K562 (cell line): Measurements from ENCODE around the gene TPBGL. TPM values are rescaled to one million over a fixed set of nuclear protein-coding genes. Genes with fewer than 3 reads are reported as not detected.

Experiments
- ATAC-seq: fragments of 200-7000 bp; cut with Tn5 transposase; 3 replicates; pipeline ENCODE4 v1.9.1; 2020; ENCODE audit warnings: moderate library complexity
- BruUV-seq: library from RNA; stranded (reverse); fragments of 400-500 nt; replicated peaks from 2 replicates; lab custom pipeline; 2021; lab: Mats Ljungman, UMichigan
- CTCF ChIA-PET: fragments of 300-600 bp; formaldehyde crosslinking; extraction: SDS; loops from one replicate; lab custom pipeline; 2021; ENCODE audit warnings: low intra/inter-chr PET ratio; lab: Yijun Ruan, JAX
- POLR2A ChIA-PET: fragments of 300-600, 350-650 bp; sonication (Branson Sonifier 250); formaldehyde crosslinking; extraction: SDS; loops from one replicate; lab custom pipeline; 2021; ENCODE audit warnings: antibody characterized with exemption, inconsistent platforms; lab: Yijun Ruan, JAX
- DNase-seq, 4 experiments: peaks; one replicate each; pipeline versions ENCODE4 v3.0.0 to v3.0.0-alpha.2; 2011 to 2018; ENCODE audit warnings: low spot score in 3 of 4, mixed read lengths in 3 of 4; ENCODE audit errors: extremely low read depth in 1 of 4
- FAIRE-seq: peaks from 2 replicates; lab custom pipeline; 2011; peaks lifted over from hg19 to GRCh38; lab: Jason Lieb, UNC
- H2AFZ ChIP-seq: 2 replicates; pipeline ENCODE4 v1.6.0; 2011; ENCODE audit warnings: low read depth, low read length, control low read depth, inconsistent platforms
- H3K27ac ChIP-seq: fragments of 200-600 bp; 3 replicates; pipeline ENCODE4 v1.8.0; 2011; ENCODE audit warnings: low read depth, mild to moderate bottlenecking, control low read depth, inconsistent platforms, low read length, moderate library complexity, mixed read lengths; ENCODE audit errors: extremely low read depth
- H3K27me3 ChIP-seq, 2 experiments: fragments of 300-600 bp in 1 of 2; 2 replicates in 1 of 2; 3 replicates in 1 of 2; pipeline versions ENCODE4 v1.6.0 to v1.8.0; 2011; ENCODE audit warnings: inconsistent platforms in 2 of 2, low read length in 2 of 2, mild to moderate bottlenecking in 1 of 2, mixed read lengths in 1 of 2, moderate library complexity in 1 of 2; ENCODE audit not compliant: control insufficient read depth in 2 of 2, insufficient read depth in 2 of 2
- H3K36me3 ChIP-seq: fragments of 300-600 bp; 3 replicates; pipeline ENCODE4 v1.8.0; 2011; ENCODE audit warnings: mild to moderate bottlenecking, low read length, inconsistent platforms; ENCODE audit not compliant: control insufficient read depth, insufficient read depth
- H3K4me1 ChIP-seq, 2 experiments: fragments of 200-600 bp in 1 of 2; replicated peaks in 1 of 2; 2 replicates in 1 of 2; 3 replicates in 1 of 2; pipeline versions ENCODE4 v1.5.1 to v1.8.0; 2011; ENCODE audit warnings: inconsistent platforms in 2 of 2, low read length in 2 of 2, mild to moderate bottlenecking in 1 of 2, mixed read lengths in 1 of 2, moderate library complexity in 1 of 2; ENCODE audit not compliant: control insufficient read depth in 2 of 2, insufficient read depth in 2 of 2
- H3K4me2 ChIP-seq: 2 replicates; pipeline ENCODE4 v1.6.1; 2011; ENCODE audit warnings: low read length, control low read depth, inconsistent platforms, mixed read lengths; ENCODE audit not compliant: insufficient read depth
- H3K4me3 ChIP-seq: fragments of 200-600 bp; sonication (generic), shearing (Covaris generic); 2 replicates; pipeline ENCODE4 v1.5.1; 2016; ENCODE audit warnings: control low read depth, inconsistent platforms
- H3K79me2 ChIP-seq: fragments of 200-600 bp; 3 replicates; pipeline ENCODE4 v1.8.0; 2011; ENCODE audit warnings: low read length, inconsistent platforms; ENCODE audit not compliant: control insufficient read depth, insufficient read depth
- H3K9ac ChIP-seq, 2 experiments: 2 replicates each; pipeline versions ENCODE4 v1.6.0 to v1.6.1; 2011; ENCODE audit warnings: low read depth in 2 of 2, low read length in 2 of 2, control low read depth in 1 of 2, inconsistent platforms in 1 of 2, mild to moderate bottlenecking in 1 of 2, mixed read lengths in 1 of 2; ENCODE audit not compliant: insufficient read depth in 1 of 2
- H3K9me1 ChIP-seq: one replicate; pipeline ENCODE4 v1.6.0; 2011; ENCODE audit warnings: inconsistent platforms, mild to moderate bottlenecking, low read length, moderate library complexity; ENCODE audit not compliant: control insufficient read depth, insufficient read depth
- H3K9me3 ChIP-seq: replicated peaks from 2 replicates; pipeline ENCODE4 v1.5.1; 2011; ENCODE audit warnings: low read depth, low read length, inconsistent platforms; ENCODE audit not compliant: control insufficient read depth, insufficient read depth
- H4K20me1 ChIP-seq: replicated peaks from 2 replicates; pipeline ENCODE4 v1.6.1; 2011; ENCODE audit warnings: low read length, inconsistent platforms, mixed read lengths; ENCODE audit not compliant: control insufficient read depth, insufficient read depth
- ASH1L ChIP-seq: fragments of 450-650 bp; IDR thresholded peaks from 2 replicates; pipeline ENCODE4 v1.6.1; 2018; ENCODE audit warnings: borderline replicate concordance, mild to moderate bottlenecking, low read depth; ENCODE audit not compliant: partially characterized antibody
- ELF4 ChIP-seq: fragments of 450-650 bp; formaldehyde crosslinking; IDR thresholded peaks from 2 replicates; pipeline ENCODE4 v1.4.0; 2022; ENCODE audit warnings: missing genetic modification characterization
- GTF2F1 ChIP-seq: IDR thresholded peaks from 2 replicates; pipeline ENCODE4 v1.6.1; 2011; ENCODE audit warnings: low read depth, low read length, improper control_type of control experiment
- MITF ChIP-seq: IDR thresholded peaks from 2 replicates; pipeline ENCODE4 v1.6.1; 2014; ENCODE audit warnings: antibody characterized with exemption
- NBN ChIP-seq: fragments of 450-650 bp; IDR thresholded peaks from 2 replicates; pipeline ENCODE4 v1.6.1; 2016; ENCODE audit warnings: low read depth, mild to moderate bottlenecking
- SPI1 ChIP-seq: IDR thresholded peaks from 2 replicates; pipeline ENCODE4 v1.6.1; 2011; ENCODE audit warnings: low read depth, low read length, control low read depth, borderline replicate concordance
- SUPT5H ChIP-seq: fragments of 450-650 bp; IDR thresholded peaks from 2 replicates; pipeline ENCODE4 v1.6.1; 2016
- TAL1 ChIP-seq: fragments of 450-650 bp; IDR thresholded peaks from 2 replicates; pipeline ENCODE4 v1.6.1; 2016; ENCODE audit warnings: mild to moderate bottlenecking
- ZKSCAN1 ChIP-seq: fragments of 150-350 bp; IDR thresholded peaks from 2 replicates; pipeline ENCODE4 v1.6.1; 2016; ENCODE audit warnings: low read depth, low read length
- ZNF584 ChIP-seq: fragments of 200-800 bp; sonication (Bioruptor generic); IDR thresholded peaks from 2 replicates; pipeline ENCODE4 v1.6.1; 2016; ENCODE audit warnings: low read depth, mild to moderate bottlenecking, missing genetic modification characterization, missing compliant biosample characterization
- ZNF644 ChIP-seq: fragments of 200-800 bp; sonication (Bioruptor generic); IDR thresholded peaks from 2 replicates; pipeline ENCODE4 v1.6.1; 2016; ENCODE audit warnings: low read depth, missing genetic modification characterization, missing compliant biosample characterization
- ZNF696 ChIP-seq: fragments of 250-450 bp; sonication (Bioruptor Pico); conservative IDR thresholded peaks from 2 replicates; pipeline ENCODE4 v1.4.0; 2020; ENCODE audit warnings: mild to moderate bottlenecking, moderate library complexity
- WGBS: fragments of 100-300 bp; shearing (Covaris generic); methylation state at CpG from one replicate; pipeline ENCODE4 v1.1.6; 2016; ENCODE audit warnings: low coverage, mixed read lengths; ENCODE audit not compliant: insufficient coverage; ENCODE audit errors: missing lambda C conversion rate; 5-methylcytosine and 5-hydroxymethylcytosine counted together
- in situ Hi-C: fragments of 300-500 bp; cut with MboI; formaldehyde crosslinking; loops from 4 replicates; pipeline ENCODE4 v1.15.0; 2018; ENCODE audit warnings: inconsistent platforms, mixed read lengths
- intact Hi-C: fragments of 100-400 bp; cut with micrococcal nuclease; formaldehyde crosslinking; loops from 2 replicates; pipeline ENCODE4 v1.14.2; 2022
- polyA plus RNA-seq, 8 experiments: library from polyadenylated mRNA; depleted of rRNA in 4 of 8; stranded (reverse) in 5 of 8; unstranded in 3 of 8; fragments of >200 nt; fragmentation: Nextera tagmentation in 2 of 8; fragmentation: Illumina TruSeq in 1 of 8; extraction: Ambion mirVana in 2 of 8; extraction: Trizol in 1 of 8; gene quantifications; 2 replicates each; pipeline versions ENCODE4 v1.2.1 to v1.2.3, GENCODE V29; 2011 to 2014; ENCODE audit warnings: inconsistent platforms in 1 of 8, missing spikeins in 1 of 8
- total RNA-seq, 7 experiments: library from RNA; depleted of rRNA in 6 of 7; stranded (reverse); fragments of >200 nt in 6 of 7; fragmentation: Illumina TruSeq in 2 of 7; extraction: Trizol in 2 of 7; gene quantifications; 2 replicates each; pipeline versions ENCODE4 v1.2.1 to v1.2.3, GENCODE V29; 2011 to 2021; ENCODE audit warnings: low replicate concordance in 1 of 7
- TF ChIP-seq, protein P1 (sequence below): fragments of 150-350 bp; conservative IDR thresholded peaks from 2 replicates; pipeline ENCODE4 v1.6.1; 2014; ENCODE audit warnings: low read length

TPBGL gene
- total and polyA plus RNA-seq, 9 of the 15 experiments (the other 6 are each of a cell fraction or from before 2014, with no cell fraction given) = 0.04 to 0.11 (median 0.06) TPM; not detected in 6

DNA sequence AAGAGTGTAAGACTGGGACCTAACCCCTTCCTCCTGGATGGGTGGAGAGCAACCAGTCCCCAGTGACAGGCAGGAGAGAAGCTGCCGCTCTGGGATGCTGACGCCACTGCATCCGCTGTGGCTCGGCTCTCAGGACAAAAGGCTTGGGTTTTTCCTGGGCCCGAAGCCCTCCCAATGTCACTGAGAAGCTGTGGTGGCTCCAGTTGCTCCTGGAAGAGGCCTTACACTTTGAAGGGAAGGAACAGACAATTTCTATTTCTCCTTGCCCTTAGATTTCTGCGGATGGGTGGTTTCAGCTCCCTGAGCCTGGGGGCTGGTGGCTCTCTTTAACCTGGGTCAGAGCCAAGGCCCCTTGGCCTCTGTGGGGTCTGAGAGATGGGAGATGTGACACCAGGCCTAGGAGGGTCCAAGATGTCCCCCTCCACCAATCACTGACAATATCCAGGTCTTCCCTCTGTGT lies 21.4 kb downstream of the TPBGL start:
- no peaks in the 10 kb centered on the region for H3K9me3 ChIP-seq
- H3K9ac ChIP-seq = no peak overlapping the region; a peak in 1 of 4 replicates
- 69% methylated on average over 6 of the region's 6 CpGs for WGBS
- FAIRE-seq = no peak
- in situ Hi-C loops = no loop called here
- H4K20me1 ChIP-seq = peaks cover 11% of the 10 kb centered on the region; the same call in 1 of the 2 replicates
- H3K79me2 ChIP-seq = no peaks in the 10 kb centered on the region
- TF ChIP-seq ZNF644 (tag) = no peak
- TF ChIP-seq GTF2F1 = no peak
- TF ChIP-seq, all 486 proteins: peak for 0
- Histone ChIP-seq H3K36me3 (peaks cover 9% of the 10 kb centered on the region; the same call in 1 of the 3 replicates), H3K4me2 (no peak overlapping the region), H3K9me1 (peaks cover 2% of the 10 kb centered on the region), H2AFZ (no peak overlapping the region), H3K4me1 (peaks cover 0 to 4% of the 10 kb centered on the region in 2 experiments; a peak in 1 of 5 replicates), H3K4me3 (no peak overlapping the region), H3K27me3 (no peaks in the 10 kb centered on the region), H3K27ac (no peak overlapping the region)
- POLR2A ChIA-PET = interaction anchor here (0.6 to 1.1 kb wide), 5 partner anchors 15 to 206 kb away, joined by 3 read pairs; no protein-coding TSS in a partner anchor
- DNase-seq (no peak), ATAC-seq (no peak)
- BruUV-seq = no TSS peak
- intact Hi-C loops = no loop called here
- CTCF ChIA-PET = no interaction called here

GRCh38 chr11:75262436-75262835 lies 21.9 kb downstream of the TPBGL start:
- POLR2A ChIA-PET = interaction anchor here (0.6 to 1.1 kb wide), 3 partner anchors 14 to 113 kb away, joined by 3 read pairs; no protein-coding TSS in a partner anchor
- no peak for FAIRE-seq
- TF ChIP-seq ZKSCAN1 (no peak), ASH1L (no peak), SUPT5H (no peak), NBN (no peak), TAL1 (no peak), SPI1 (no peak), ZNF696 (no peak), ZNF584 (CRISPR knock-in tag) (no peak), ELF4 (CRISPR knock-in tag) (no peak), MITF (no peak)
- TF ChIP-seq, protein P1, sequence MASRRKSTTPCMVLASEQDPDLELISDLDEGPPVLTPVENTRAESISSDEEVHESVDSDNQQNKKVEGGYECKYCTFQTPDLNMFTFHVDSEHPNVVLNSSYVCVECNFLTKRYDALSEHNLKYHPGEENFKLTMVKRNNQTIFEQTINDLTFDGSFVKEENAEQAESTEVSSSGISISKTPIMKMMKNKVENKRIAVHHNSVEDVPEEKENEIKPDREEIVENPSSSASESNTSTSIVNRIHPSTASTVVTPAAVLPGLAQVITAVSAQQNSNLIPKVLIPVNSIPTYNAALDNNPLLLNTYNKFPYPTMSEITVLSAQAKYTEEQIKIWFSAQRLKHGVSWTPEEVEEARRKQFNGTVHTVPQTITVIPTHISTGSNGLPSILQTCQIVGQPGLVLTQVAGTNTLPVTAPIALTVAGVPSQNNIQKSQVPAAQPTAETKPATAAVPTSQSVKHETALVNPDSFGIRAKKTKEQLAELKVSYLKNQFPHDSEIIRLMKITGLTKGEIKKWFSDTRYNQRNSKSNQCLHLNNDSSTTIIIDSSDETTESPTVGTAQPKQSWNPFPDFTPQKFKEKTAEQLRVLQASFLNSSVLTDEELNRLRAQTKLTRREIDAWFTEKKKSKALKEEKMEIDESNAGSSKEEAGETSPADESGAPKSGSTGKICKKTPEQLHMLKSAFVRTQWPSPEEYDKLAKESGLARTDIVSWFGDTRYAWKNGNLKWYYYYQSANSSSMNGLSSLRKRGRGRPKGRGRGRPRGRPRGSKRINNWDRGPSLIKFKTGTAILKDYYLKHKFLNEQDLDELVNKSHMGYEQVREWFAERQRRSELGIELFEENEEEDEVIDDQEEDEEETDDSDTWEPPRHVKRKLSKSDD = no peak

More at GRCh38 chr11:75262436-75262835, 21.9 kb downstream of the TPBGL start:
- Histone ChIP-seq H3K36me3 (peaks cover 14% of the 10 kb centered on the region; the same call in 1 of the 3 replicates), H3K9me3 (no peaks in the 10 kb centered on the region), H3K9me1 (peaks cover 6% of the 10 kb centered on the region), H3K27ac (no peak overlapping the region), H3K4me3 (no peak overlapping the region), H4K20me1 (peaks cover 11% of the 10 kb centered on the region; the same call in 1 of the 2 replicates), H3K4me1 (peaks cover 0 to 9% of the 10 kb centered on the region in 2 experiments; a peak in 2 of 5 replicates), H3K9ac (no peak overlapping the region), H3K79me2 (no peaks in the 10 kb centered on the region), H3K27me3 (no peaks in the 10 kb centered on the region), H3K4me2 (no peak overlapping the region), H2AFZ (no peak overlapping the region)
- in situ Hi-C loops = no loop called here
- CTCF ChIA-PET = no interaction called here
- 64% methylated on average over 4 of the region's 4 CpGs for WGBS
- ATAC-seq (no peak), DNase-seq (no peak)
- no TSS peak for BruUV-seq
- intact Hi-C loops = no loop called here
